Liver (tissue), 9 donors: Measurements from ENCODE around the gene MAPT. TPM values are rescaled to one million over a fixed set of nuclear protein-coding genes. Genes with fewer than 3 reads are reported as not detected.

Source experiments
- DNase-seq: peaks from one replicate; pipeline ENCODE4 v3.0.0-alpha.2; 2017; ENCODE audit warnings: low spot score
- H3K27ac ChIP-seq, 2 donors: one replicate each; pipeline ENCODE4 v1.7.0; 2013; ENCODE audit warnings: inconsistent platforms in 2 of 2, low read length in 2 of 2, control low read depth in 1 of 2, low read depth in 1 of 2, mild to moderate bottlenecking in 1 of 2
- H3K27me3 ChIP-seq, 4 donors: one replicate each; pipeline versions ENCODE4 v1.6.1 to v1.7.0; 2013; ENCODE audit warnings: low read length in 3 of 4, inconsistent platforms in 1 of 4, mild to moderate bottlenecking in 1 of 4, moderate library complexity in 1 of 4; ENCODE audit not compliant: control insufficient read depth in 4 of 4, insufficient read depth in 4 of 4
- H3K36me3 ChIP-seq, 4 donors: one replicate each; pipeline versions ENCODE4 v1.6.1 to v1.7.0; 2013; ENCODE audit warnings: low read length in 3 of 4, mild to moderate bottlenecking in 3 of 4, low read depth in 1 of 4, moderate library complexity in 1 of 4; ENCODE audit not compliant: control insufficient read depth in 4 of 4, insufficient read depth in 3 of 4
- H3K4me1 ChIP-seq, 4 donors: one replicate each; pipeline versions ENCODE4 v1.6.1 to v1.7.0; 2013; ENCODE audit warnings: low read length in 3 of 4, mild to moderate bottlenecking in 3 of 4, moderate library complexity in 1 of 4; ENCODE audit not compliant: control insufficient read depth in 4 of 4, insufficient read depth in 4 of 4
- H3K4me3 ChIP-seq, 3 donors: one replicate each; pipeline versions ENCODE4 v1.6.1 to v1.7.0; 2013; ENCODE audit warnings: low read length in 3 of 3, control low read depth in 1 of 3, low read depth in 1 of 3, mild to moderate bottlenecking in 1 of 3
- H3K9ac ChIP-seq, 2 donors: one replicate each; pipeline ENCODE4 v1.7.0; 2013; ENCODE audit warnings: low read length in 2 of 2, mild to moderate bottlenecking in 2 of 2, moderate library complexity in 2 of 2, control low read depth in 1 of 2, low read depth in 1 of 2
- H3K9me3 ChIP-seq, 4 donors: one replicate each; pipeline versions ENCODE4 v1.6.1 to v1.7.0; 2013; ENCODE audit warnings: low read length in 3 of 4; ENCODE audit not compliant: control insufficient read depth in 4 of 4
- ATF3 ChIP-seq: IDR thresholded peaks from 2 replicates; pipeline ENCODE4 v1.6.1; 2016; ENCODE audit warnings: antibody characterized with exemption
- CTCF ChIP-seq: fragments of 150-350 bp; IDR thresholded peaks from 2 replicates; pipeline ENCODE4 v1.5.1; 2017; ENCODE audit warnings: improper control_type of control experiment, low read depth, low read length; ENCODE audit not compliant: missing input control
- EGR1 ChIP-seq, 2 donors: IDR thresholded peaks; 2 replicates each; pipeline ENCODE4 v1.6.1; 2016 to 2018; ENCODE audit warnings: antibody characterized with exemption in 2 of 2, low read depth in 2 of 2
- FOXA1 ChIP-seq: IDR thresholded peaks from 2 replicates; pipeline ENCODE4 v1.6.1; 2016; ENCODE audit warnings: antibody characterized with exemption
- FOXA2 ChIP-seq: IDR thresholded peaks from 2 replicates; pipeline ENCODE4 v1.6.1; 2016; ENCODE audit warnings: antibody characterized with exemption
- GABPA ChIP-seq, 2 donors: IDR thresholded peaks in 1 of 2; conservative IDR thresholded peaks in 1 of 2; 2 replicates each; pipeline ENCODE4 v1.6.1; 2016; ENCODE audit warnings: antibody characterized with exemption in 2 of 2, mild to moderate bottlenecking in 1 of 2, moderate library complexity in 1 of 2
- HNF4A ChIP-seq, 2 donors: conservative IDR thresholded peaks; 2 replicates each; pipeline ENCODE4 v1.6.1; 2016; ENCODE audit warnings: antibody characterized with exemption in 2 of 2, mild to moderate bottlenecking in 2 of 2
- HNF4G ChIP-seq: IDR thresholded peaks from 2 replicates; pipeline ENCODE4 v1.6.1; 2016; ENCODE audit warnings: antibody characterized with exemption
- JUND ChIP-seq, 2 donors: IDR thresholded peaks; 2 replicates each; pipeline ENCODE4 v1.6.1; 2016; ENCODE audit warnings: antibody characterized with exemption in 2 of 2
- MAX ChIP-seq: IDR thresholded peaks from 2 replicates; pipeline ENCODE4 v1.6.1; 2016; ENCODE audit warnings: antibody characterized with exemption
- NR2F2 ChIP-seq: IDR thresholded peaks from 2 replicates; pipeline ENCODE4 v1.6.1; 2016; ENCODE audit warnings: antibody characterized with exemption
- RAD21 ChIP-seq, 2 donors: IDR thresholded peaks; 2 replicates each; pipeline ENCODE4 v1.6.1; 2016; ENCODE audit warnings: antibody characterized with exemption in 2 of 2, mild to moderate bottlenecking in 2 of 2
- REST ChIP-seq: IDR thresholded peaks from 2 replicates; pipeline ENCODE4 v1.6.1; 2016; ENCODE audit warnings: antibody characterized with exemption, mild to moderate bottlenecking
- RXRA ChIP-seq, 2 donors: IDR thresholded peaks; 2 replicates each; pipeline ENCODE4 v1.6.1; 2017 to 2018; ENCODE audit warnings: antibody characterized with exemption in 2 of 2, mild to moderate bottlenecking in 1 of 2
- SP1 ChIP-seq: IDR thresholded peaks from 2 replicates; pipeline ENCODE4 v1.6.1; 2018; ENCODE audit warnings: antibody characterized with exemption, mild to moderate bottlenecking
- TAF1 ChIP-seq: conservative IDR thresholded peaks from 2 replicates; pipeline ENCODE4 v1.6.1; 2016; ENCODE audit warnings: antibody characterized with exemption, mild to moderate bottlenecking
- YY1 ChIP-seq: IDR thresholded peaks from 2 replicates; pipeline ENCODE4 v1.6.1; 2016; ENCODE audit warnings: antibody characterized with exemption, mild to moderate bottlenecking
- ZBTB33 ChIP-seq: IDR thresholded peaks from 2 replicates; pipeline ENCODE4 v1.6.1; 2016; ENCODE audit warnings: antibody characterized with exemption
- WGBS: extraction: QIAGEN DNeasy Blood & Tissue Kit; methylation state at CpG from one replicate; pipeline ENCODE4 v1.1.7; 2013; 5-methylcytosine and 5-hydroxymethylcytosine counted together
- polyA plus RNA-seq, 2 donors: library from polyadenylated mRNA; stranded (reverse) in 1 of 2; unstranded in 1 of 2; fragments of 200-250 nt in 1 of 2; fragments of >200 nt in 1 of 2; fragmentation: Nextera tagmentation in 1 of 2; extraction: Ambion mirVana in 1 of 2; gene quantifications; one replicate each; pipeline versions ENCODE4 v1.2.1 to v1.2.3, GENCODE V29; 2013 to 2015
- total RNA-seq, 2 donors: library from RNA; depleted of rRNA; stranded (reverse); fragments of >200 nt; gene quantifications; one replicate each; pipeline ENCODE4 v1.2.3, GENCODE V29; 2014
- donor health status: healthy.
- donor health status: healthy.
- donor health status: healthy.
- donor health status: healthy.
- donor health status: healthy.

Gene MAPT
- total and polyA plus RNA-seq, 4 donors = 0.05 to 0.67 (median 0.27) TPM

GRCh38 chr17:45980855-45981254 is 86.5 kb downstream of the MAPT start:
- H3K27ac ChIP-seq = no peak overlapping the region
- DNase-seq = no peak
- no peaks in the 10 kb centered on the region for H3K36me3 ChIP-seq
- H3K4me1 ChIP-seq = no peaks in the 10 kb centered on the region
- WGBS = 92% methylated on average over 6 of the region's 6 CpGs
- H3K9me3 ChIP-seq = no peaks in the 10 kb centered on the region
- H3K4me3 ChIP-seq = no peak overlapping the region
- TF ChIP-seq HNF4A (conservative IDR thresholded peaks at IDR 0.05) (no peak), GABPA (IDR thresholded peaks at IDR 0.05 in 1 of 2, conservative IDR thresholded peaks at IDR 0.05 in 1 of 2) (no peak), SP1 (no peak), MAX (no peak), TAF1 (no peak), FOXA2 (no peak), HNF4G (no peak), FOXA1 (no peak), RAD21 (IDR thresholded peaks at IDR 0.05) (no peak), ATF3 (no peak), JUND (IDR thresholded peaks at IDR 0.05) (no peak), REST (no peak), NR2F2 (no peak), CTCF (no peak), YY1 (no peak), RXRA (IDR thresholded peaks at IDR 0.05) (no peak), EGR1 (IDR thresholded peaks at IDR 0.05; ENCODE audit: low read depth in 2 of 2) (no peak)
- H3K27me3 ChIP-seq = no peaks in the 10 kb centered on the region
- H3K9ac ChIP-seq = no peak overlapping the region

GRCh38 chr17:45981306-45981705 is 87.0 kb downstream of the MAPT start:
- H3K36me3 ChIP-seq = no peaks in the 10 kb centered on the region
- no peaks in the 10 kb centered on the region for H3K9me3 ChIP-seq
- no peaks in the 10 kb centered on the region for H3K27me3 ChIP-seq
- H3K9ac ChIP-seq = no peak overlapping the region
- WGBS = 89% methylated on average over 7 of the region's 7 CpGs
- no peak overlapping the region for H3K4me3 ChIP-seq
- no peak overlapping the region for H3K27ac ChIP-seq
- no peak for DNase-seq
- H3K4me1 ChIP-seq = no peaks in the 10 kb centered on the region
- TF ChIP-seq SP1 = no peak
- no peak for TF ChIP-seq CTCF
- TF ChIP-seq ATF3 = no peak
- TF ChIP-seq RXRA (IDR thresholded peaks at IDR 0.05) = no peak
- no peak for TF ChIP-seq MAX
- no peak for TF ChIP-seq REST
- no peak for TF ChIP-seq RAD21 (IDR thresholded peaks at IDR 0.05)
- TF ChIP-seq YY1 = no peak
- TF ChIP-seq HNF4A (conservative IDR thresholded peaks at IDR 0.05) = no peak
- TF ChIP-seq ZBTB33 = no peak
